ENCODE measurements around the gene CCDC74A. TPM values are rescaled to one million over a fixed set of nuclear protein-coding genes. Genes with fewer than 3 reads are reported as not detected.
"Not testable (repeated sequence)": the region's sequence is repeated elsewhere in the genome, so short reads cannot be mapped to it uniquely, and the experiment has no call there.

CCDC74A gene
- total RNA-seq, 1 donor from 2014 or later, result 19.9 TPM

DNA sequence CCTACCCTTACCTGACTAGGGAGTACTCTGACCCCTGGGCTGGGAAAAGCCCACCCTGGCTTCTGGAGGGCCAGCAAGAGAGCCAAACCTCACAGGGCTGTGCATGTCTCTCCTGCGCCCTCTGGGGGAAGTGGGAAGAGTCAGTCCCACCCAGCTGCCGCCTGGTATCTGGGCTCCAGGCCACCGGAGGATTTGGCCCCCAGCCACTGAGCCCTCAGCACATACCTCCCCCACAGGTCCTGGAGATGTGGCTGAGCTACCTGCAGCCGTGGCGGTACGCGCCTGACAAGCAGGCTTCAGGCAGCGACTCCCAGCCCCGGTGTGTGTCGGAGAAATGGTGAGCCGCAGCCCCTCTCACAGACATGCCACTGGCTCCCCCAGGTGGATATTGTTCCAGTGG, 11.1 kb upstream of the CCDC74A start:
- not testable (repeated sequence) for H3K4me3 Mint-ChIP-seq; H3K27ac Mint-ChIP-seq; DNase-seq (ENCODE audit: extremely low spot score, unreplicated experiment); H3K9me3 Mint-ChIP-seq; H3K4me1 Mint-ChIP-seq (ENCODE audit: unreplicated experiment); H3K27me3 Mint-ChIP-seq; H3K36me3 Mint-ChIP-seq
- TF ChIP-seq, protein P1, sequence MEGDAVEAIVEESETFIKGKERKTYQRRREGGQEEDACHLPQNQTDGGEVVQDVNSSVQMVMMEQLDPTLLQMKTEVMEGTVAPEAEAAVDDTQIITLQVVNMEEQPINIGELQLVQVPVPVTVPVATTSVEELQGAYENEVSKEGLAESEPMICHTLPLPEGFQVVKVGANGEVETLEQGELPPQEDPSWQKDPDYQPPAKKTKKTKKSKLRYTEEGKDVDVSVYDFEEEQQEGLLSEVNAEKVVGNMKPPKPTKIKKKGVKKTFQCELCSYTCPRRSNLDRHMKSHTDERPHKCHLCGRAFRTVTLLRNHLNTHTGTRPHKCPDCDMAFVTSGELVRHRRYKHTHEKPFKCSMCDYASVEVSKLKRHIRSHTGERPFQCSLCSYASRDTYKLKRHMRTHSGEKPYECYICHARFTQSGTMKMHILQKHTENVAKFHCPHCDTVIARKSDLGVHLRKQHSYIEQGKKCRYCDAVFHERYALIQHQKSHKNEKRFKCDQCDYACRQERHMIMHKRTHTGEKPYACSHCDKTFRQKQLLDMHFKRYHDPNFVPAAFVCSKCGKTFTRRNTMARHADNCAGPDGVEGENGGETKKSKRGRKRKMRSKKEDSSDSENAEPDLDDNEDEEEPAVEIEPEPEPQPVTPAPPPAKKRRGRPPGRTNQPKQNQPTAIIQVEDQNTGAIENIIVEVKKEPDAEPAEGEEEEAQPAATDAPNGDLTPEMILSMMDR (conservative IDR thresholded peaks at IDR 0.05), result peak; percentile 41

DNA sequence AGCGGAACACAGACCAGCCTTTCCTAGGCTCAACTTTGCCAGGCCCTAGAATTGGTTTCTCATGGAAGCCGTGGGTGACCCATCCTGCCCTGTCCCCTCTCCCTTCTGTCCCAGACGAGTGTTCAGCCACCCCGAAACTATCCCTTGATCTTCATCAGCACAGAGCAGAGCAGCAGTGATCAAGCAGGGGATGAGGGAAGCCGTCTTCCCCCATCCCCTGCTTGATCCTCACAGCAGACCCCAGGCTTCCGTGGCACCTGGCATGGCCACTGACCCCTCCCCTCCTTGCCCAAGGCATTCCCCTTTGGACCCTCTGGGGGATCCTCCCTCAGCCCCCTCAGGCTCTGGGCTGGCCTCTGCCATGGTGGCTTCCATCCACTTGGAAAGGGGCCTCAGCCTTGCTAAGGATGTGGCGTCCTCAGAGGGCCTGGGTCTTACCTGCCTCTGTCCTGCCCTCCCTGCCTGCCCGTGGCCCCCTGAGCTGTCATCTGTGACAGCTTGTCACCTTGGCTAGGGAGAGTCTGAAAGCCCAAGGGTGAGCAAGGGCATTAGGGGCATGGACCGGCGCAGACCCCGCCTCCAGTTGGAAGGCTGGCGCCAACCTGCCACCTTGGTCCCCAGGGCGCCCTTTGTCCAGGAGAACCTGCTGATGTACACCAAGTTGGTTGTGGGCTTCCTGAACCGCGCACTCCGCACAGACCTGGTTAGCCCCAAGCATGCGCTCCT, 10.4 kb upstream of the CCDC74A start:
- Mint-ChIP-seq H3K27ac (no peak overlapping the region), H3K36me3 (peaks cover 2% of the 10 kb centered on the region), H3K4me3 (no peak overlapping the region), H3K4me1 (ENCODE audit: unreplicated experiment) (no peaks in the 10 kb centered on the region), H3K9me3 (no peaks in the 10 kb centered on the region), H3K27me3 (no peaks in the 10 kb centered on the region)
- TF ChIP-seq, protein P1 (conservative IDR thresholded peaks at IDR 0.05), result no peak
- DNase-seq (ENCODE audit: extremely low spot score, unreplicated experiment), result no peak

DNA sequence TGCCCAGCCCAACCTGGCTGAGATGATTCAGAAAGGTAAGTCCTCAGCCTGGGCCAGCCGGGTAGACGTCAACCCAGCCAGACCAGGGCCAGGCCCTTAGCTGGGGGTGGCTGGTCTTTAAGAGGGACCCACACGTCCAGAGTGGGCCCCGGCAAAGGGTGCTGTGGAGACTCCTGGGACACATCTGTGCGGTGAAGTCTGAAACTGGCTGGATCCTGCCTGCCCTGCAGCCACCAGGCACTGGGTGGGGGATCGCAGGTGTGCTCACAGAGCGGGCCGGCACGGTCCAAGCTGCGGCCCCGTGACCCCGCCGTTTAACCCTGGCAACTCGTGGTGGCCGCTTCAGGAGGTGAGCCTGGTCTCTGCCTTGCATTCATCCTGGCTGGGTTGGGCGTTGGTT, 9.8 kb upstream of the CCDC74A start:
- not testable (repeated sequence) for H3K4me1 Mint-ChIP-seq (ENCODE audit: unreplicated experiment); H3K27ac Mint-ChIP-seq; H3K4me3 Mint-ChIP-seq; H3K36me3 Mint-ChIP-seq; DNase-seq (ENCODE audit: extremely low spot score, unreplicated experiment); H3K27me3 Mint-ChIP-seq; H3K9me3 Mint-ChIP-seq

DNA sequence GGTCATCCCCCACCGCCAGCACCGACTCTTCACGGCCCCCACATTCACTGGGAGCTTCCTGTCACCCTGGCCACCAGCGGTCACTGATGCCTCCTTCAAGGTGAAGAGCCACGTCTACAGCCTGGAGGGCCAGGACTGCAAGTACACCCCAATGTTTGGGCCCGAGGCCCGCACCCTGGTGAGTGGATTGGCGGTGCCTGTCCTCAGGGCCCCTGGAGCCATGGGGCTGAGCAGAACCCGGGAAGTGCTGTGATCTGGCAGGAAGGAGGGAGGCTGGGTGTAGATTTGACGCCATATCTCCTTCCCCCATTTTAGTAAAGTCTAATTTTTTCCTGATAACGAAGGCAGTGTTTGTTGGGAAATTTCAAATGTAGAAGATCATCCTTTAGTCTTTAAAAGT, 9.2 kb upstream of the CCDC74A start:
- not testable (repeated sequence) for DNase-seq (ENCODE audit: extremely low spot score, unreplicated experiment); H3K27ac Mint-ChIP-seq; H3K4me3 Mint-ChIP-seq; H3K4me1 Mint-ChIP-seq (ENCODE audit: unreplicated experiment); H3K9me3 Mint-ChIP-seq; H3K27me3 Mint-ChIP-seq; H3K36me3 Mint-ChIP-seq

DNA sequence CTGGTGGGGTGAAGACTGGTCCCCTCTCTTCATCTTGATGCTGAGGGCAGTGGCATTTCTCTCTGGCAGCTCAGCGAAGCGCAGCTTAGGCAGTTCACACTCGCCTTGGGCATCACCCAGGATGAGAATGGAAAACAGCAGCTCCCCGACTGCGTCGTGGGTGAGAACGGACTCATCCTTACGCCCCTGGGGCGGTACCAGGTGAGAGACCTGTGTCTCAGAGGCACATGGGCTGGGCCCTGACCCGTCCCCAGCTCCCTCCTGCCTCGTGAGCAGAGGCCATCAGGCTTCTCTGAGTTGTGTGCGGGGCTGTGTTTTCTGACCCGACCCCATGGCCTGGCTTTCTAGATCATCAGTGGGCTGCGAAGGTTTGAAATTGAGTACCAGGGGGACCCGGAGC, 8.2 kb upstream of the CCDC74A start:
- H3K9me3 Mint-ChIP-seq, result no peaks in the 10 kb centered on the region
- no peaks in the 10 kb centered on the region for H3K27me3 Mint-ChIP-seq
- no peaks in the 10 kb centered on the region for H3K4me1 Mint-ChIP-seq (ENCODE audit: unreplicated experiment)
- no peak for DNase-seq (ENCODE audit: extremely low spot score, unreplicated experiment)
- no peak overlapping the region for H3K4me3 Mint-ChIP-seq
- no peak overlapping the region for H3K27ac Mint-ChIP-seq
- H3K36me3 Mint-ChIP-seq, result no peaks in the 10 kb centered on the region
- TF ChIP-seq, protein P1 (conservative IDR thresholded peaks at IDR 0.05), result no peak

DNA sequence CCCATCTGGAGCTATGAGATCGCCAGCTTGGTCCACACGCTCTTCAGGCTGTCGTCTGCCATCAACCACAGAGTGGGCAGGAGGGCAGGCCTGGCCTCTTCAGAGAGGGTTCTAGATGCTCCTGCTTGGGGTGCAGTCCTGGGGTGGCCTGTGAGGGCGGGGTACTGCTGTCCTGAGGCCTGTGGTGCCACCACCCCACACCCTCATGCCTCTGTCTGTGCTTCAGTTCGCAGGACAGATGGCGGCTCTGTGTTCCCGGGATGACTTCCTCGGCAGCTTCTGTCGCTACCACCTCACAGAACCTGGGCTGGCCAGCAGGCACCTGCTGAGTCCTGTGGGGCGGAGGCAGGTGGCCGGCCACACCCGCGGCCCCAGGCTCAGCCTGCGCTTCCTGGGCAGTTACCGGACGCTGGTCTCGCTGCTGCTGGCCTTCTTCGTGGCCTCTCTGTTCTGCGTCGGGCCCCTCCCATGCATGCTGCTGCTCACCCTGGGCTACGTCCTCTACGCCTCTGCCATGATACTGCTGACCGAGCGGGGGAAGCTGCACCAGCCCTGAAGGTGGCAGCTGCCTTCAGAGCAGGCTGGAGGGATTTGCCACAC, 7.7 kb upstream of the CCDC74A start:
- H3K36me3 Mint-ChIP-seq; H3K27ac Mint-ChIP-seq; DNase-seq (ENCODE audit: extremely low spot score, unreplicated experiment); H3K4me1 Mint-ChIP-seq (ENCODE audit: unreplicated experiment); H3K4me3 Mint-ChIP-seq; H3K27me3 Mint-ChIP-seq; H3K9me3 Mint-ChIP-seq: not testable (repeated sequence)

DNA sequence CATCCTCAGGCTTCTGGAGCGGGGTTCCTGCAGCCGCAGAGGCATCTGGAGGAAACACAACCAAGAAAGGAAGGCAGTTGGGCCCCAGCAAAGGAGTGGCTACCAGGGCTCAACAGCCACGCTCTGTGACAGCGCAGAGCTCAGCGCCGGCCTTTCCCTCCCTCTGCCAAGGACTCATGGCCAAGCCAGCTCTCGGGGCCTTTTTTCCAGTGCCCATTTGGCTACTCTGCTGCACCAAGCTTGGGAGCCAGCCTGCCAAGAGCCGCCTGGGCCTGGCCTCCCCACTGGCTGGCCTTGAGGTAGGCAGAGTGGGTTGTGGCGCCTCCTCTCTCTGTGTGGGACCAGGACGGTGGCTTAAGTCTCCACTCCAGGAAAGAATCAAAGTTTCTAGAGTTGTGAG, 7.2 kb upstream of the CCDC74A start:
- H3K36me3 Mint-ChIP-seq, result no peaks in the 10 kb centered on the region
- TF ChIP-seq, protein P1 (conservative IDR thresholded peaks at IDR 0.05), result no peak

DNA sequence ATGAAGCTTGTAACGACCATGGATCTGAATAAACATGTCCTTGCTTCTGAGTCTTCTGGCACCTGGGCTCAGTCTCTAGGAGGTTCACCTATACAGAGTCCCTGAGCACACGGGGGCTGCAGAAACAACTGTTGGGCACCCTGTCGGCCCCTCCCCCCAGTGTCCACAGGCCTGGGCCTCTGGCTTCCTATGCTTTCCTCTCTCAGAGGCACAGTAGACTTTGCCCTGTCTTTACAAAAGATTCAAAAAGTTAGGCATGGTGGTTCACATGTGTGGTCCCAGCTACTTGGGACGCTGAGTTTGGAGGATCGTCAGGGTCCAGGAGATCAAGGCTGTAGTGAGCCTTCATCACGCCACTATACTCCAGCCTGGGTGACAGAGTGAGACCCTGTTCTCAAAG, 6.2 kb upstream of the CCDC74A start:
- not testable (repeated sequence) for DNase-seq (ENCODE audit: extremely low spot score, unreplicated experiment); H3K4me1 Mint-ChIP-seq (ENCODE audit: unreplicated experiment); H3K9me3 Mint-ChIP-seq; H3K36me3 Mint-ChIP-seq; H3K27ac Mint-ChIP-seq; H3K27me3 Mint-ChIP-seq; H3K4me3 Mint-ChIP-seq

More for the DNA sequence above, 7.2 kb upstream of the CCDC74A start:
- no peaks in the 10 kb centered on the region for H3K9me3 Mint-ChIP-seq
- H3K27ac Mint-ChIP-seq, result no peak overlapping the region
- no peaks in the 10 kb centered on the region for H3K4me1 Mint-ChIP-seq (ENCODE audit: unreplicated experiment)
- no peak for DNase-seq (ENCODE audit: extremely low spot score, unreplicated experiment)
- no peaks in the 10 kb centered on the region for H3K27me3 Mint-ChIP-seq
- no peak overlapping the region for H3K4me3 Mint-ChIP-seq
